ENCODE results near the gene CRY2.

CRY2 gene

GRCh38 chr11:45918331-45918941 lies 71.2 kb downstream of the CRY2 start:
- DNase-seq (ENCODE audit: low spot score) = peak; percentile 80

GRCh38 chr11:45918962-45919675 lies 71.8 kb downstream of the CRY2 start:
- no peak for DNase-seq (ENCODE audit: low spot score)

- no peak for DNase-seq (ENCODE audit: low spot score)
Observed at GRCh38 chr11:45919806-45920530, 72.7 kb downstream of the CRY2 start.

- DNase-seq (ENCODE audit: low spot score) = no peak
Observed at GRCh38 chr11:45920531-45921477, 73.5 kb downstream of the CRY2 start.

- DNase-seq (ENCODE audit: low spot score) = peak; percentile 96
Observed at GRCh38 chr11:45921561-45922424, 74.5 kb downstream of the CRY2 start.

- DNase-seq (ENCODE audit: low spot score) = peak; percentile 78
Observed at GRCh38 chr11:45922425-45923082, 75.3 kb downstream of the CRY2 start, which contains the start of gene LARGE2. TSS of gene LARGE2 (plus strand) at chr11:45922656. CDS start at chr11:45922883, 227 bp downstream.

- no peak for DNase-seq (ENCODE audit: low spot score)
Observed at GRCh38 chr11:45924036-45924915, 77.0 kb downstream of the CRY2 start.

GRCh38 chr11:45924927-45925326 lies 77.7 kb downstream of the CRY2 start:
- DNase-seq (ENCODE audit: low spot score) = no peak

GRCh38 chr11:45925550-45925949 lies 78.3 kb downstream of the CRY2 start:
- no peak for DNase-seq (ENCODE audit: low spot score)

GRCh38 chr11:45926001-45926401 lies 78.7 kb downstream of the CRY2 start:
- DNase-seq (ENCODE audit: low spot score) = no peak

- no peak for DNase-seq (ENCODE audit: low spot score)
Observed at GRCh38 chr11:45926536-45927331, 79.5 kb downstream of the CRY2 start.

- no peak for DNase-seq (ENCODE audit: low spot score)
Observed at GRCh38 chr11:45927332-45927683, 80.0 kb downstream of the CRY2 start.

GRCh38 chr11:45927684-45928413 lies 80.6 kb downstream of the CRY2 start:
- no peak for DNase-seq (ENCODE audit: low spot score)

GRCh38 chr11:45928535-45929215 lies 81.4 kb downstream of the CRY2 start:
- no peak for DNase-seq (ENCODE audit: low spot score)

- peak; percentile 15 for DNase-seq (ENCODE audit: low spot score)
Observed at GRCh38 chr11:45929486-45930030, 82.3 kb downstream of the CRY2 start.

GRCh38 chr11:45930031-45930794 lies 82.9 kb downstream of the CRY2 start:
- DNase-seq (ENCODE audit: low spot score) = peak; percentile 54
